ENCODE measurements around the gene FZD4. TPM values are rescaled to one million over a fixed set of nuclear protein-coding genes. Genes with fewer than 3 reads are reported as not detected.

FZD4 gene
- total RNA-seq, 1 experiment from 2014 or later: 4.4 TPM

- H3K36me3 ChIP-seq (ENCODE audit: control insufficient read depth in 1 of 2, insufficient read depth in 2 of 2, low read length in 2 of 2): no peaks in the 10 kb centered on the region
- no peak overlapping the region for H3K9ac ChIP-seq (ENCODE audit: low read length)
- ChIA-PET CTCF (no interaction called here), RAD21 (ENCODE audit: low non-redundant PET in 1 of 2, low total read pairs in 2 of 2, uncharacterized antibody in 2 of 2, unreplicated experiment in 2 of 2) (no interaction called here), POLR2A (no interaction called here)
- ATAC-seq (no peak), DNase-seq (ENCODE audit: low read depth, low spot score) (no peak)
- H3K4me1 ChIP-seq (ENCODE audit: control insufficient read depth in 1 of 2, insufficient read depth in 2 of 2, low read length in 2 of 2): peaks cover 3 to 19% of the 10 kb centered on the region in 2 experiments; a peak in 3 of 4 replicates
- TF ChIP-seq SRF (IDR thresholded peaks at IDR 0.05; ENCODE audit: low read depth) (no peak), ZFX (IDR thresholded peaks at IDR 0.05) (no peak), POLR2A (IDR thresholded peaks at IDR 0.05; ENCODE audit: borderline replicate concordance, extremely low read depth, insufficient read depth, insufficient read length) (no peak), EZH2phosphoT487 (IDR thresholded peaks at IDR 0.05; ENCODE audit: borderline replicate concordance) (no peak), SIN3A (IDR thresholded peaks at IDR 0.05; ENCODE audit: low read depth) (no peak), CBX3 (IDR thresholded peaks at IDR 0.05; ENCODE audit: low read depth) (no peak), JUND (IDR thresholded peaks at IDR 0.05) (no peak), CTCF (IDR thresholded peaks at IDR 0.05 in 2 of 3, conservative IDR thresholded peaks at IDR 0.05 in 1 of 3; ENCODE audit: borderline replicate concordance in 1 of 3, insufficient read depth in 1 of 3, low read depth in 2 of 3, low read length in 2 of 3) (no peak), POLR2AphosphoS5 (IDR thresholded peaks at IDR 0.05; ENCODE audit: low read depth, low read length) (no peak), CEBPB (IDR thresholded peaks at IDR 0.05; ENCODE audit: low read depth) (no peak), RAD21 (IDR thresholded peaks at IDR 0.05; ENCODE audit: low read depth) (no peak), EZH2 (IDR thresholded peaks at IDR 0.05) (no peak), EGR1 (IDR thresholded peaks at IDR 0.05; ENCODE audit: low read depth) (no peak), ELF1 (IDR thresholded peaks at IDR 0.05; ENCODE audit: borderline replicate concordance, low read depth) (no peak), MAX (IDR thresholded peaks at IDR 0.05) (no peak), TCF7L2 (IDR thresholded peaks at IDR 0.05; ENCODE audit: borderline replicate concordance, extremely low read depth, insufficient read depth, insufficient read length) (no peak), YY1 (IDR thresholded peaks at IDR 0.05; ENCODE audit: extremely low read depth, insufficient replicate concordance, low read depth, low read length) (no peak)
- TF ChIP-seq, protein P1, sequence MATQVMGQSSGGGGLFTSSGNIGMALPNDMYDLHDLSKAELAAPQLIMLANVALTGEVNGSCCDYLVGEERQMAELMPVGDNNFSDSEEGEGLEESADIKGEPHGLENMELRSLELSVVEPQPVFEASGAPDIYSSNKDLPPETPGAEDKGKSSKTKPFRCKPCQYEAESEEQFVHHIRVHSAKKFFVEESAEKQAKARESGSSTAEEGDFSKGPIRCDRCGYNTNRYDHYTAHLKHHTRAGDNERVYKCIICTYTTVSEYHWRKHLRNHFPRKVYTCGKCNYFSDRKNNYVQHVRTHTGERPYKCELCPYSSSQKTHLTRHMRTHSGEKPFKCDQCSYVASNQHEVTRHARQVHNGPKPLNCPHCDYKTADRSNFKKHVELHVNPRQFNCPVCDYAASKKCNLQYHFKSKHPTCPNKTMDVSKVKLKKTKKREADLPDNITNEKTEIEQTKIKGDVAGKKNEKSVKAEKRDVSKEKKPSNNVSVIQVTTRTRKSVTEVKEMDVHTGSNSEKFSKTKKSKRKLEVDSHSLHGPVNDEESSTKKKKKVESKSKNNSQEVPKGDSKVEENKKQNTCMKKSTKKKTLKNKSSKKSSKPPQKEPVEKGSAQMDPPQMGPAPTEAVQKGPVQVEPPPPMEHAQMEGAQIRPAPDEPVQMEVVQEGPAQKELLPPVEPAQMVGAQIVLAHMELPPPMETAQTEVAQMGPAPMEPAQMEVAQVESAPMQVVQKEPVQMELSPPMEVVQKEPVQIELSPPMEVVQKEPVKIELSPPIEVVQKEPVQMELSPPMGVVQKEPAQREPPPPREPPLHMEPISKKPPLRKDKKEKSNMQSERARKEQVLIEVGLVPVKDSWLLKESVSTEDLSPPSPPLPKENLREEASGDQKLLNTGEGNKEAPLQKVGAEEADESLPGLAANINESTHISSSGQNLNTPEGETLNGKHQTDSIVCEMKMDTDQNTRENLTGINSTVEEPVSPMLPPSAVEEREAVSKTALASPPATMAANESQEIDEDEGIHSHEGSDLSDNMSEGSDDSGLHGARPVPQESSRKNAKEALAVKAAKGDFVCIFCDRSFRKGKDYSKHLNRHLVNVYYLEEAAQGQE (IDR thresholded peaks at IDR 0.05; ENCODE audit: low read depth): no peak
- TF ChIP-seq, protein P2, sequence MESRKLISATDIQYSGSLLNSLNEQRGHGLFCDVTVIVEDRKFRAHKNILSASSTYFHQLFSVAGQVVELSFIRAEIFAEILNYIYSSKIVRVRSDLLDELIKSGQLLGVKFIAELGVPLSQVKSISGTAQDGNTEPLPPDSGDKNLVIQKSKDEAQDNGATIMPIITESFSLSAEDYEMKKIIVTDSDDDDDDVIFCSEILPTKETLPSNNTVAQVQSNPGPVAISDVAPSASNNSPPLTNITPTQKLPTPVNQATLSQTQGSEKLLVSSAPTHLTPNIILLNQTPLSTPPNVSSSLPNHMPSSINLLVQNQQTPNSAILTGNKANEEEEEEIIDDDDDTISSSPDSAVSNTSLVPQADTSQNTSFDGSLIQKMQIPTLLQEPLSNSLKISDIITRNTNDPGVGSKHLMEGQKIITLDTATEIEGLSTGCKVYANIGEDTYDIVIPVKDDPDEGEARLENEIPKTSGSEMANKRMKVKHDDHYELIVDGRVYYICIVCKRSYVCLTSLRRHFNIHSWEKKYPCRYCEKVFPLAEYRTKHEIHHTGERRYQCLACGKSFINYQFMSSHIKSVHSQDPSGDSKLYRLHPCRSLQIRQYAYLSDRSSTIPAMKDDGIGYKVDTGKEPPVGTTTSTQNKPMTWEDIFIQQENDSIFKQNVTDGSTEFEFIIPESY (IDR thresholded peaks at IDR 0.05; ENCODE audit: extremely low read depth, insufficient replicate concordance, low read length): no peak
- TF ChIP-seq, protein P3, sequence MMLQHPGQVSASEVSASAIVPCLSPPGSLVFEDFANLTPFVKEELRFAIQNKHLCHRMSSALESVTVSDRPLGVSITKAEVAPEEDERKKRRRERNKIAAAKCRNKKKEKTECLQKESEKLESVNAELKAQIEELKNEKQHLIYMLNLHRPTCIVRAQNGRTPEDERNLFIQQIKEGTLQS (IDR thresholded peaks at IDR 0.05): no peak
- H3K27me3 ChIP-seq (ENCODE audit: insufficient read depth, low read length): no peaks in the 10 kb centered on the region
- no peak overlapping the region for H2AFZ ChIP-seq (ENCODE audit: low read depth, low read length, poor library complexity, severe bottlenecking)
- no peaks in the 10 kb centered on the region for H3K79me2 ChIP-seq (ENCODE audit: insufficient read depth, low read length)
- no peaks in the 10 kb centered on the region for H3K9me3 ChIP-seq (ENCODE audit: control insufficient read depth in 1 of 2, insufficient read depth in 1 of 2, low read depth in 1 of 2, low read length in 2 of 2)
- intact Hi-C loops (cut with micrococcal nuclease): loop anchor here (5.0 kb wide), 1 partner anchor 80 kb away; the partner anchor contains the start of gene TMEM135
- BruUV-seq (replicated peaks): no TSS peak
- H4K20me1 ChIP-seq (ENCODE audit: insufficient read depth): no peaks in the 10 kb centered on the region
- H3K9me2 ChIP-seq (ENCODE audit: insufficient read depth): no peaks in the 10 kb centered on the region
- peak overlapping the region in 1 of 2 experiments; percentile 66; a peak in 2 of 4 replicates for H3K4me3 ChIP-seq (replicated peaks in 1 of 2; ENCODE audit: low read depth in 1 of 2, low read length in 2 of 2)
- H3K27ac ChIP-seq (ENCODE audit: low read depth, low read length): no peak overlapping the region
- peak overlapping the region; percentile 94 for H3K4me2 ChIP-seq (ENCODE audit: low read length)
Measured at GRCh38 chr11:86956905-86957195, 1.7 kb upstream of the FZD4 start.
